RWPE1 (cell line): ENCODE data around the gene WDR5.

ENCODE experiments used
- CTCF ChIA-PET: fragments of 350-600 bp; sonication (Branson Sonifier 250); formaldehyde crosslinking; extraction: SDS; loops from one replicate; lab custom pipeline; 2021; lab: Yijun Ruan, JAX
- POLR2A ChIA-PET: fragments of 400-600 bp; formaldehyde crosslinking; extraction: SDS; loops from one replicate; lab custom pipeline; 2020; ENCODE audit warnings: antibody characterized with exemption; ENCODE audit not compliant: low non-redundant PET; lab: Yijun Ruan, JAX
- DNase-seq: peaks from one replicate; pipeline ENCODE4 v3.0.0; 2012; ENCODE audit warnings: low spot score
- H3K27ac ChIP-seq: fragments of 450-650 bp; 2 replicates; pipeline ENCODE4 v1.5.1; 2017
- CTCF ChIP-seq: fragments of 450-650 bp; conservative IDR thresholded peaks from 2 replicates; pipeline ENCODE4 v1.5.1; 2017; ENCODE audit warnings: low read depth, mild to moderate bottlenecking

The WDR5 gene

GRCh38 chr9:134175808-134176598 lies 40.1 kb downstream of the WDR5 start:
- CTCF ChIA-PET = interaction anchor here (0.6 to 3.5 kb wide), 8 partner anchors 81 to 575 kb away, joined by 3 to 28 read pairs (median 3); no protein-coding TSS in a partner anchor
- no peak overlapping the region for H3K27ac ChIP-seq
- DNase-seq = no peak
- TF ChIP-seq CTCF = no peak; the same call in 1 of the 2 replicates
- POLR2A ChIA-PET = no interaction called here

GRCh38 chr9:134176599-134176968 lies 40.7 kb downstream of the WDR5 start:
- no peak overlapping the region for H3K27ac ChIP-seq
- no peak for TF ChIP-seq CTCF
- POLR2A ChIA-PET = no interaction called here
- DNase-seq = no peak
- CTCF ChIA-PET = interaction anchor here (0.6 to 3.5 kb wide), 7 partner anchors 80 to 574 kb away, joined by 3 to 28 read pairs (median 3); no protein-coding TSS in a partner anchor

- ChIA-PET CTCF (no interaction called here), POLR2A (no interaction called here)
- no peak overlapping the region for H3K27ac ChIP-seq
- TF ChIP-seq CTCF = no peak
- no peak for DNase-seq
Observed at GRCh38 chr9:134177186-134177585, 41.3 kb downstream of the WDR5 start.

- POLR2A ChIA-PET = interaction anchor here (0.6 kb wide), 1 partner anchor 178 kb away, joined by 3 read pairs; no protein-coding TSS in a partner anchor
- no peak for DNase-seq
- no peak for TF ChIP-seq CTCF
- H3K27ac ChIP-seq = no peak overlapping the region
- CTCF ChIA-PET = no interaction called here
Observed at GRCh38 chr9:134177624-134178393, 41.9 kb downstream of the WDR5 start.

GRCh38 chr9:134178394-134178767 lies 42.5 kb downstream of the WDR5 start:
- CTCF ChIA-PET = interaction anchor here (0.6 kb wide), 1 partner anchor 685 kb away, joined by 6 read pairs; no protein-coding TSS in a partner anchor
- TF ChIP-seq CTCF = no peak
- POLR2A ChIA-PET = interaction anchor here (0.6 kb wide), 1 partner anchor 177 kb away, joined by 3 read pairs; no protein-coding TSS in a partner anchor
- DNase-seq = no peak
- H3K27ac ChIP-seq = no peak overlapping the region
